Thoracic aorta (tissue), 2 donors: ENCODE data around the gene FAN1. TPM values are rescaled to one million over a fixed set of nuclear protein-coding genes. Genes with fewer than 3 reads are reported as not detected.

Experiments
- ATAC-seq: fragments of 150-250 bp; one replicate; pipeline ENCODE4 v1.8.0; 2017; ENCODE audit warnings: low read depth; ENCODE audit not compliant: insufficient number of reproducible peaks, low FRiP score
- DNase-seq: peaks from one replicate; pipeline ENCODE4 v3.0.0-alpha.2; 2020; ENCODE audit warnings: low spot score
- H3K27ac ChIP-seq, 2 donors: fragments of 200-600 bp; sonication (generic); 1 replicate in 1 of 2; 2 replicates in 1 of 2; pipeline ENCODE4 v1.5.1; 2016; ENCODE audit warnings: mild to moderate bottlenecking in 2 of 2, moderate library complexity in 2 of 2
- H3K27me3 ChIP-seq: fragments of 200-600 bp; sonication (generic); replicated peaks from 2 replicates; pipeline ENCODE4 v1.6.0; 2016; ENCODE audit warnings: mild to moderate bottlenecking; ENCODE audit not compliant: insufficient read depth
- H3K36me3 ChIP-seq: fragments of 200-600 bp; sonication (generic); one replicate; pipeline ENCODE4 v1.5.1; 2016
- H3K4me1 ChIP-seq, 2 donors: fragments of 200-600 bp; sonication (generic); 1 replicate in 1 of 2; 2 replicates in 1 of 2; pipeline versions ENCODE4 v1.5.1 to v1.6.0; 2016; ENCODE audit warnings: low read depth in 2 of 2, mild to moderate bottlenecking in 1 of 2; ENCODE audit not compliant: control insufficient read depth in 1 of 2
- H3K4me3 ChIP-seq: fragments of 200-600 bp; sonication (generic); 2 replicates; pipeline ENCODE4 v1.5.1; 2016; ENCODE audit warnings: mild to moderate bottlenecking
- H3K9me3 ChIP-seq: fragments of 200-600 bp; sonication (generic); 2 replicates; pipeline ENCODE4 v1.5.1; 2016
- CTCF ChIP-seq: fragments of 200-600 bp; sonication (generic); IDR thresholded peaks from one replicate; pipeline ENCODE4 v1.5.1; 2019; ENCODE audit warnings: antibody characterized with exemption
- total RNA-seq, 2 donors: library from RNA; depleted of rRNA; stranded (reverse); fragments of >200 nt; gene quantifications; one replicate each; pipeline versions ENCODE4 v1.1.0 to v1.2.3, GENCODE V29; 2016

The FAN1 gene
- total RNA-seq, 2 donors from 2014 or later, result 5.8 to 14.5 TPM

- peaks cover 40% of the 10 kb centered on the region for H3K36me3 ChIP-seq
- H3K4me1 ChIP-seq, result no peaks in the 10 kb centered on the region
- H3K27ac ChIP-seq, result no peak overlapping the region
These were observed 20.6 kb downstream of the FAN1 start for GRCh38 chr15:30924353-30924752.

GRCh38 chr15:30925686-30926085, 22.0 kb downstream of the FAN1 start:
- DNase-seq, result no peak
- Histone ChIP-seq H3K4me3 (no peak overlapping the region), H3K36me3 (peaks cover 45% of the 10 kb centered on the region), H3K4me1 (no peaks in the 10 kb centered on the region), H3K27ac (no peak overlapping the region), H3K9me3 (no peaks in the 10 kb centered on the region), H3K27me3 (no peaks in the 10 kb centered on the region)
- TF ChIP-seq CTCF, result no peak
- no peak for ATAC-seq

More at GRCh38 chr15:30924353-30924752, 20.6 kb downstream of the FAN1 start:
- DNase-seq (no peak), ATAC-seq (no peak)
- H3K4me3 ChIP-seq, result no peak overlapping the region
- no peak for TF ChIP-seq CTCF
- H3K9me3 ChIP-seq, result no peaks in the 10 kb centered on the region
- no peaks in the 10 kb centered on the region for H3K27me3 ChIP-seq

- Histone ChIP-seq H3K9me3 (no peaks in the 10 kb centered on the region), H3K27ac (no peak overlapping the region), H3K27me3 (no peaks in the 10 kb centered on the region), H3K4me3 (no peak overlapping the region), H3K4me1 (no peaks in the 10 kb centered on the region), H3K36me3 (peaks cover 44% of the 10 kb centered on the region)
- TF ChIP-seq CTCF, result no peak
- ATAC-seq (no peak), DNase-seq (no peak)
These were observed 22.4 kb downstream of the FAN1 start for GRCh38 chr15:30926161-30926560.

- ATAC-seq (no peak), DNase-seq (no peak)
- H3K36me3 ChIP-seq, result peaks cover 48% of the 10 kb centered on the region
- H3K4me3 ChIP-seq, result no peak overlapping the region
- H3K9me3 ChIP-seq, result no peaks in the 10 kb centered on the region
- no peak overlapping the region for H3K27ac ChIP-seq
- no peak for TF ChIP-seq CTCF
- no peaks in the 10 kb centered on the region for H3K4me1 ChIP-seq
- H3K27me3 ChIP-seq, result no peaks in the 10 kb centered on the region
These were observed 23.5 kb downstream of the FAN1 start for GRCh38 chr15:30927148-30927761.

- Histone ChIP-seq H3K4me1 (no peaks in the 10 kb centered on the region), H3K9me3 (no peaks in the 10 kb centered on the region), H3K27me3 (no peaks in the 10 kb centered on the region), H3K36me3 (peaks cover 41% of the 10 kb centered on the region), H3K27ac (no peak overlapping the region), H3K4me3 (no peak overlapping the region)
- no peak for TF ChIP-seq CTCF
- ATAC-seq (no peak), DNase-seq (no peak)
These were observed 24.4 kb downstream of the FAN1 start for GRCh38 chr15:30928076-30928475.
